Central memory CD4-positive, alpha-beta T cell (primary cell): Measurements from ENCODE around the gene C2orf42.
"Not testable (repeated sequence)": the region's sequence is repeated elsewhere in the genome, so short reads cannot be mapped to it uniquely, and the experiment has no call there.

Experiments used
- DNase-seq: peaks from one replicate; pipeline ENCODE4 v3.0.0; 2022
- total RNA-seq, 3 experiments: gene quantifications; one replicate each; lab custom pipeline; 2026; lab: John Stamatoyannopoulos, UW

C2orf42 gene
- 17.5 to 21.8 (median 19.7) reads per million in 3 experiments for total RNA-seq

- peak; percentile 97 for DNase-seq
Measured at GRCh38 chr2:70190418-70191243, at the start of gene C2orf42. C2orf42 (minus strand) TSS chr2:70191019; CDS start chr2:70181985, 9,034 bp downstream.

- DNase-seq = no peak
Measured at GRCh38 chr2:70240599-70240998, 49.8 kb upstream of the C2orf42 start.

GRCh38 chr2:70233926-70234325 is 43.1 kb upstream of the C2orf42 start:
- no peak for DNase-seq

GRCh38 chr2:70226781-70227180 is 36.0 kb upstream of the C2orf42 start:
- no peak for DNase-seq

- DNase-seq = not testable (repeated sequence)
Measured at GRCh38 chr2:70223305-70223704, 32.5 kb upstream of the C2orf42 start.

- DNase-seq = no peak
Measured at GRCh38 chr2:70214953-70215549, 24.2 kb upstream of the C2orf42 start.

GRCh38 chr2:70214365-70214764 is 23.5 kb upstream of the C2orf42 start:
- DNase-seq = no peak

- DNase-seq = no peak
Measured at GRCh38 chr2:70212298-70212932, 21.6 kb upstream of the C2orf42 start.

- no peak for DNase-seq
Measured at GRCh38 chr2:70211595-70211994, 20.8 kb upstream of the C2orf42 start.

GRCh38 chr2:70204452-70204851 is 13.6 kb upstream of the C2orf42 start:
- no peak for DNase-seq

GRCh38 chr2:70203086-70203485 is 12.3 kb upstream of the C2orf42 start:
- DNase-seq = no peak

GRCh38 chr2:70202236-70202806 is 11.5 kb upstream of the C2orf42 start:
- no peak for DNase-seq

- DNase-seq = no peak
Measured at GRCh38 chr2:70201831-70202230, 11.0 kb upstream of the C2orf42 start.

- DNase-seq = no peak
Measured at GRCh38 chr2:70201225-70201768, 10.5 kb upstream of the C2orf42 start.

GRCh38 chr2:70199320-70199864 is 8.6 kb upstream of the C2orf42 start:
- no peak for DNase-seq

- no peak for DNase-seq
Measured at GRCh38 chr2:70192516-70192915, 1.7 kb upstream of the C2orf42 start.

GRCh38 chr2:70191244-70191735 is 471 bp upstream of the C2orf42 start:
- DNase-seq = no peak

- no peak for DNase-seq
Measured at GRCh38 chr2:70188460-70188859, 2.4 kb downstream of the C2orf42 start.

GRCh38 chr2:70187170-70187569 is 3.6 kb downstream of the C2orf42 start:
- DNase-seq = not testable (repeated sequence)

- no peak for DNase-seq
Measured at GRCh38 chr2:70182689-70183088, 8.1 kb downstream of the C2orf42 start.

- no peak for DNase-seq
Measured at GRCh38 chr2:70181363-70181956, 9.4 kb downstream of the C2orf42 start.

- DNase-seq = no peak
Measured at GRCh38 chr2:70173520-70173919, 17.3 kb downstream of the C2orf42 start.
